HG02973 (cell line): ENCODE data around the gene SECISBP2.
"Not testable (repeated sequence)": the region's sequence is repeated elsewhere in the genome, so short reads cannot be mapped to it uniquely, and the experiment has no call there.

Experiments used
- ATAC-seq: cut with Tn5 transposase; IDR thresholded peaks from one replicate; pipeline ENCODE4 v1.9.1; 2021; ENCODE audit warnings: moderate library complexity; ENCODE audit not compliant: unreplicated experiment

Gene SECISBP2

DNA sequence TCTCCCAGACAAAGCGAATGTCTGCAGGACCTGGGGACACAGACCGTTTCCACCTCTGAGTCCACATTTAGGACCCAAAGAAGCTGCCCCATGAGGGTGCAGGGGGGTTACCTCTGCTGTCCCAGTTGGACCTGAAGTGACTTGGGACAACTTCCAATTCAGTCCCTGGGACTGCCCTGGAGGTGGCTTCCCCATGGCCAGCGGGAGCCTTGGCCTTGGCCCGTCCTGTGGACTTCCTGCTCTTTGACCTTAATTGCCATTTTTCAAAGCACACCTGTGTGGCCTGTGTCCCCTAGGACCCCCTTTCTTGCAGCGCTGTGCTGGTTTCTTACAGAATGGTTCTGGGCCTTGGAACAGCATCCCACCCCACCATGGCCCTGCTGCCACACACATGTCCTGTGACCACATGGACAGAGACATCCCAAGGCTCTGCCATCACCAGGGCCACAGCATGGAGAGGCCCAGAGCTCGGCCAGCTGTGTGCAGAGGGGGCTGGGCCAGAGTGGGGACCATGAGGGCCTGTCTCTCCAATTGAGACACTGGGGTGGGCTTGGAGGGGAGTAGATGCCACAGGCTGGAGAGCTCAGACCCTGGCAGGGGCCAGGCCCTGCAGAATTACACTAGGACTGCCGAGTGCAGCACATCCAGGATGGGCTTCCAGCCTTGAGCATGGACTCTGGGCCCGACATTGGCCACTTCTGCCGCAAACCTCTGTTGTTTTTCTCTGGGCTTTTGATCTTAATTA is 45.8 kb downstream of the SECISBP2 start:
- no peak for ATAC-seq

DNA sequence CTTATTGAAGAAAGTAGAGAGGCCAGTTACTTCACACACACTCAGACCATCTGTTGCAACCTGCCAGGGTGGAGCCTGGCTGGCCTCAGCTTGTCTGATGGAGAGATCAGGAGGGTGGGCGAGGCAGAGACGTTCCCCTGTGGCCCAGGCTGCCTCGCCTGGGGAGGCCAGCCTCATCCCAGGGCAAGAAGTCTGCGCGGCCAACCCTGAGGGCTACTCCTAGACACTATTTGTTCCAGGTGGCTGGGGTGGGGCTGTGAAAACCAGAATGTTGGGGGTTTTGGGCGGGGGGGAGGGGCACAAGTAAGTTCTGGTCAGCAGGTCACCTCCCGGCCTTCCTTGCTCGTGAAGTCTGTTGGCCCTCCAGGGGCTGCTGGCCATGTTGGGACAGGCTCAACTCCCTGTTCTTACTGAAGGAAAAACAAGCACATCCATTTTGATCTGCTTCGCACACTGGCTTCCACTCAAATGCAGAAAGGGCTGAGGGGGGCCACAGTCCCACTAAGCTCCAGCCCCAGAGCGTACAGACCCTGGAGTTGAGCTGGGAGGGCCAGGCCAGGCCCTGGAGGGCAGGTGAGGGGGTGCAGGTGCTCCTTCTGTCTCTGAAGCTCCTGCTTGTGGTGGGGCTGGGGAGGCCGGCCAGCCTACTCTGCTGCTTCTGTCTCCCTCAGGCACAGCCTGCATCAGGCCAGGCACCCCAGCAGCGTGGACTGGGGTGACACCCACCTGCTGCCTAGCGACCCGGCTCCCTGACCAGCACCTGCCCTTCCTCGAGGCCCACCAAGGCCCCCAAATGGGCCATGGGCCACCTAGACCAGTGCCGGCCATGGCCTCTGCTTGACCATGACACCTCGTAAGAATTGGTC is 46.6 kb downstream of the SECISBP2 start:
- ATAC-seq, result no peak

DNA sequence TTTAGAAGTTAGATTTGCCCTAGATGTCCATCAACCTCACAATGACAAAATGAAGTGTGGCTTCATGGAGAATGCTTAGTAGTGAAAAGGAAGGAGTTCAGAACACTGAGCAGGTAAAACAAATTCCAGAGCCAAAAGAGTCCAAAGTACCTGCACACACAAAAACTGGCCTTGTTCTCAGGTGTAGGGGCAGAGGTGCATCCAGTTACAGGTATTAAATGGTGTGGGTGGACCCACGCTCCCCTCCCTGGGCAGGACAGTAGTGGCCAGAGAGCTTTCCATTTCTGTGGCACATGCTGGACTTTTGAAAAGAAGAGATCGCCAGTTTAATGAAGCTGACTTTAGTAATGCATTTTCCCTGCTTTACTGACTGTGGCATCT is 47.2 kb downstream of the SECISBP2 start:
- no peak for ATAC-seq

DNA sequence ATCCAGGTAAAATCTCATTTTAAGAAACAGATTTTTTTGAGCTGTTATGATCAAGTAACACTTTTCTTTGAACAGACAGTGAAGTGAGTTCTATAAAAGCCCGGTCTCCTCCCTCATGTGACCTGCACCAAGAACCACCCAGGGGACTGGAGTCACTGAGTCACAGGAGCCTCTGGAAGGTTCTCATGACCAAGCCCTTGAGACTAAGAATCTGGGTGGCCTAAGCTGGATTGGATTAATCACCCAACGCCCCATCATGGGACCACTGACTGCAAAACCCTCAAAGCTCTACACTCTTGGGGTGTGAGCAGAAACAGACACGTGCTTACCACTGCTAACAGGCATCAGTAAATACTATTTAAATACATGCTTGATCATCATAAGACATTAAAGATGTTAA is 48.4 kb downstream of the SECISBP2 start:
- no peak for ATAC-seq

DNA sequence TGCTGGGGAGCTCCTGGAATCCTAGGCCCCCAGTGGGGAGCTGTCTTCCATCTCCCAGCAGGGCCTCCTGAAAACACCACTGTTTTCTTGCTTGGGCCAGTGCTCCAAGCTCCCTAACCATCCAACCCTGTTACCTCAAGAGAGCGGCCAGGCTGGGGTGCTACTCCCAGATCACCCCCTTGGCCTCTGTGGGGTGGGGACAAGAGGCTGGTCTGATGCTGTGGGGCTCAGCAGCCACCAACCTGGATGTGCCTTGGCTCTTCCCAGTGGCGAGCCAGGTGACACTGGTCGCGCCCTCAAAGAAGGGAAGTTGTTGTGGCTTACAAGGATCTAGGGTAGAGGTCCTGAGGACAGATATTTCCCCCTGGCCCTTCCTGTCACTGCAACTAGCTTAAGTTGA is 49.0 kb downstream of the SECISBP2 start:
- no peak for ATAC-seq

DNA sequence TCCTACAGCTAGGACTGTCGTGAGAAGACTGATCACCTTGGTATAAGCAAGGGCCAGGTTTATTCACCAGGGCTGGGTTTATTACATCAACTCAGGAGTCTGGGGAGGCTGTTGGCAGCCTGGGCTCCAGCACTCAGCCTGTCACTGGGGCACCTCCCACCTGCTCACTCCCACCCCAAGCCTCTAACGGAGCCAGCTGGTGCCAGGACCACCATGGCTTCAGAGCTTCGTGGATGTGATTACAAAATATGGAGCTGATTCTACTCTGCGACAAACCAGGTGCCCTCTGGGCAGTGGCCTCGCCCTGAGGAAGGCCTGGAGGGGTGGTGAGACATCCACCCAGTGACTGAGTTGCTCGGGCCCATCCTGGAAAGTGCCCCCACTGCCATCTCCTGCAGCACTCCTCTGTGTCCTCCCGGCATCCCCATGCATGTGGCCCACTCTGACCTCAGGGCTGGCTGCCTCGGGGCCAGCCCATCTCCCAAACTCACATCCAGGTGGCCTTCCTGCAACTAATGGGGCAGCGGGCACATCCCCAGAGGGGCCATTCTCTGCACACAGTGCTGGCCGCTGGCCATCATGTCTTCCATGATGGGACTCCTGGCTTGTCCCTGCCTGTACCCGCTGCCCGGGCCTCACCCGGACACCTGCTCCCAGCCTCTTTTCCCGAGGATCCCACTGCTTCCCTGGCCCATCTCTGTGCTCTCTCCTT is 49.6 kb downstream of the SECISBP2 start:
- ATAC-seq, result no peak

DNA sequence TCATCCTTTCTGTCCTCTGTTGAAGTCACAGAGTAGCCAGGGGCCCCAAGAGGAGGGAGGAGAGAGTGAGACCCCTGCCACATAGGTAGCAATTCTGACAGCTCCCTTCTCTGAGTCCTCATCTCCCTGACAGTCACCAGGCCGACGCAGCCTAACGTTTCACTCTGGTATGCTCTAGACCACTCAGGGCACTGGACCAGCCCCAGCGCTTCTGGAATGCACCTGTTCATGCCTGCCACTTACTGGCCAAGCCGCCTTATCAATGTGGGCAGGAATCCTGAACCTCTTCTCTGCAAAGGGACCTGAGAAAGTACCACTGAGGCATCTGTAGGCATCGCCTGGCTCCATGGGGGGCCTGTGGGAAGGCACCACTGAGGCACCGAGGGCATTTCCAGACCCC is 50.2 kb downstream of the SECISBP2 start:
- no peak for ATAC-seq

DNA sequence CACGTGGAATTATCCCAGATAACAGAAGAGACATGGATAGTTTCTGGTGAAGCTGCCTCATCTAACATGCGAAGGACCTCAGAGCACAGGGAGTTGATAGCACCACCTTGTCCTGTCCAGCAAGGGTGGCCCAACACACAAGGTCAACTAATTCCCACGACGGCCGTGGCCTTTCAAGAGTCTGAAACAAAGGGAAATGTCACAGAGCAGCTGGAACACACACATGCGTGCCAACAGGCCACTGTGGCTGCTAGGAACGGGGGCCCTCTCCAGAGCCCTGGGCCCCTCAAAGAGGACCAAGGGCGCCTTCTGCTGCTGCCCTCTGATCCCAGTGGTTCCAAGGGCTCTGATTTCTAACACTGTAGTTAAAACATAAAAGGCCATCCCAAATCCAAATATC is 50.7 kb downstream of the SECISBP2 start:
- no peak for ATAC-seq

DNA sequence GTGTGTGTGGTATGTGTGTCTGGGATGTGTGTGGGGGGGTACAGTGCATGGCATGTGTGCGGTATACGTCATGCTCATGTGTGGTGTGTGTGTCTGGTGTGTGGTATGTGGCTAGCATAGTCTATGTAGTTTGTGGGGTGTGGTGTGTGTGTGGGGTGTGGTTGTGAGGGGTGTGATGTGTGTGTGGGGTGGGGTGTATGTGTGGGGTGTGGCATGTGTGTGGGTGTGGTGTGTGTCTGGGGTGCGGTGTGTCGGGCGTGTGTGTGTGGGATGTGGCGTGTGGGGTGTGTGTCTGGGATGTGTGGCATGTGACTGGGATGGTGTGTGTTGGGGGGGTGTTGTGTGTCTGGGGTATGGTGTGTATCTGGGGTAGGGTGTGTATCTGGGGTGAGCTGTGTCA is 52.3 kb downstream of the SECISBP2 start:
- ATAC-seq, result no peak

DNA sequence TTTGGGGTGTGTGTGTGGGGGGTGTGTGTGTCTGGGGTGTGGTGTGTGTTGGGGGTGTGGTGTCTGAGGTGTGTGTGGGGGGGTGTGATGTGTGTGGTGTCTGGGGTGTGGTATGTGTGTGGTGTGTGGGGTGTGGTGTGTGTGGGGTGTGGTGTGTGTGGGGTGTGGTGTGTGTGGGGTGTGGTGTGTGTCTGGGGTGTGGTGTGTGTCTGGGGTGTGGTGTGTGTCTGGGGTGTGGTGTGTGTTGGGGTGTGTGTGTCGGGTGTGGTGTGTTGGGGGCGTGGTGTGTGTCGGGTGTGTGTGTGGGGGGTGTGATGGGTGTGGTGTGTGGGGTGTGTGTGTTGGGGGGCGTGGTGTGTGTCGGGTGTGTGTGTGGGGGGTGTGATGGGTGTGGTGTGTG is 53.5 kb downstream of the SECISBP2 start:
- ATAC-seq, result not testable (repeated sequence)

DNA sequence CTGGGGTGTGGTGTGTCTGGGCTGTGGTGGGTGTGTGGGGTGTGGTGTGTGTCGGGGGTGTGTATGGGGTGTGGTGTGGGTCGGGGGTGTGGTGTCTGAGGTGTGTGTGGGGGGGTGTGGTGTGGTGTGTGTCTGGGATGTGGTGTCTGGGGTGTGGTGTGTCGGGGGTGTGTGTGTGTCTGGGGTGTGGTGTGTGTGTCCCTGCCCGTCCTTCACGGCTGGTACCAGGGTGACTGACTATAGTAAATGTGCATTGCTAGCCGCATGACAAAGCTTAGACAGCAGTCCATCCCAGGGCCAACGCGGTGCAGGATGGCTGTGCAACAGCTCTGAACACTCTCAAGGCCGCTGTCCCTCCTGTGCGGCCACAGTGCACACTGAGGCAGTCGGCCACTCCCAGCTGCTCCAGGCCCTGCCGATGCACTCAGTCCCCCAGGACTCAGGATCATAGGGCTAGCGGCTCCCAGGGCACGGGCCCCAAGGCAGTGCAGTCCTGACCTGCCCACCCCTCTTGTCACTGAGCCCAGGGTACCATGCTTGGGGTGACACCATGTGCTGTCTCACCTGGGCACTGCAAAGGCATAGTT is 54.0 kb downstream of the SECISBP2 start:
- ATAC-seq, result no peak

DNA sequence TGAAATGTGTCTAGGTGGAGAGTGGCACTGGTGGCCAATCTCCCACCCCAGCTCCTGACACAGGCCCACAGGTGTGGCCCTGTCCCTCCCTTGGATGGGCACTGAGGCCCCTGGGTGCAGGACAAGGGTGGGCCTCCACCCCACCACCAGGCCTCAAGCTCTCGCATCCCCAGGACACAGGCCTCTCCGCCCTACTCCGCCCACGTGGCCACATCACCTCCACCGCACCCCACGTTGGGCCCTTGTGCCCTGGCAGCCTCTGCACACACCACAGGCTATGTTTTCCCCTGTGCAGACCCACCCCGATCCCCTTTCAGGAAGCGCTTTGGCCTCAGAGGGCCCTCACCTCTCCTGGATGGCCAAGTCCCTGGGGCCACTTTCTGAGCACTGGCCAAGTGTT is 54.7 kb downstream of the SECISBP2 start:
- no peak for ATAC-seq

DNA sequence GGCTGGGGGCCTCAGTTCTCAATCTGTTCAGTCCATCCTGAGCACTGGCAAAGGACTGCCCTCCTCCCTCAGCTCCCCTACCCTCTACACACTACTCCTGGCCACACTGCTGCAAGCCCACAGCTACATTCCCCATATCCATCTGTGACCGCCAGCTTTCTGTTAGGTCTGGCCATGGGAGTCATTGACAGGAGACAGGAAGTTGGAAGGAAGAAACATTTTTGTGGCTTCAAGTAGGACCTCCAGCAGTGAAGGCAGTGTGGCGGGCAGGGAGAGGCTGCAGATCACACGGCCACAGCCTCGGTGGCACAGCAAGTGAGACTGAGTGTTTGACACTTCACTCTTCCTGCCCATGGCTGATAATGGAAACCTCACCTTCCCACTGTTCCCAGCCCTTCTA is 55.9 kb downstream of the SECISBP2 start:
- no peak for ATAC-seq

DNA sequence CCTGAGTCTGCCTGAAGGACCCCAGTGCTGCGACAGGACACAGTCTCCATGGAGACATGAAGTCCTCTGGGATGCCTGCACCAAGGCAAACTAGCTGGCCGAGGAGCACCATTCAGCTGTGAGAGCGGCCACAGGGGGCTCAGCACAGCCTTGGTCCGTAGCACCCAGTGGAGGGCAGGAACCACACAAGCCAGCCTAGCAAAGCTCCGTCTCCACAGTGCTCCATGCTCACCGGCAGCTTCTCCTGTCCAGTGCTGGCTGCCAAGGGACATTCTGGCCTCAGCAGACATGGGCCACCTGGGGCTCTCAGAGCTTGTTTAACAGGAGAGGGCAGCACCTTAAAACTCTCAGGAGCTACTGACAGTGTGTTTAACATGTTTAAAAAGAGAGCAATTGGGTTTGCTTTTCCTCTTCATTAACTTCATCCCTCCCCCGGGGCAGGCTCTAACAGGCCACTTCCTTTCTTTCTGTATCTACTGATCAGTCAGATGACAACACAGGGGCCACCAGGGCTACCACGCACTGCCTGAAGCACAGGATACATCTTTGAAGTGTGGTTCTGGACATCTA is 57.0 kb downstream of the SECISBP2 start:
- ATAC-seq, result no peak

DNA sequence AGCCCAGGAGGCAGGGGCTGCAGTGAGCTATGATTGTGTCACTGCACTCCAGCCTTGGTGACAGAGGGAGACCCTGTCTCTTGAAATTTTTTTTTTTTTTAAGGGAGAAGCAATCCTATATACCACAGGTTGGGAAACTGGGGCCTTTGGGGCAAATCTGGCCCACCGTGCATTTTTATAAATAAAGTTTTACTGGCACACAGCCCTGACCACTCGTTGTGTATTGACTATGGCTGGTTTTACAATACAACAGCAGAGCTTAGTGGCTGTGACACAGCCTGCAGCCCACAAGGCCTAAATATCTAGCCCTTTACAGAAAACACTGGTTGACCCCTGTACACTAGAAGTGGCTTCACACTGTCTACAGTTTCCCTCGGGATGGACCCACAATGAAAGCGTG is 58.0 kb downstream of the SECISBP2 start:
- ATAC-seq, result no peak

DNA sequence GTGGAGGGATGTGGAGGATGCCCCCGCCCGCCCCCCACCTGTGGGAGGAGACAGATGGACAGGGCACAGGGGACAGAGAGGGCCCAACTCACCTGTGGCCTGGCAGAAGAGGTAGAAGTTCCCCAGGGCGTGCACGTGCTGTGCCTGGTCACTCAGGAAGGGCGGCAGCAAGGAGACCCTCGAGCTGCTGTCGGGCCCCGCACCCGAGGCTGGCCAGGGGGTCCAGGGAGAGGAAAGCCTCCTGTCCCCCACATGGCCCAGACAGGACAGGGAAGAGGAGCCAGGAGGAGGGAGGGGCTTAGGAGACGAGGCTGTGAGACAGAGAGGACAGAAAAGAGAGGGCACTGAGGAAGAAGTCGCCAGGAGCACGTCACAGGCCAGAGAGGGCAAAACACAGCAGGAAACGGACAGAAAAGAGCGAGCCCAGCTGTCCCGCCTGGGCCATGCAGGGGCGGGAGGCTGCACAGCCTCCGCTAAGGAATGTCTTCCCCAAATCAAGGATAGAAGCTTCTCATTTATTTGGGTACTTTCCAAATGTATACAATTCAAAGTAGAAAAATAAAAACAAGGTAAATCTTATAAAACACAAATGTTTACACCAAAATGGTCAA is 58.5 kb downstream of the SECISBP2 start:
- ATAC-seq, result no peak

DNA sequence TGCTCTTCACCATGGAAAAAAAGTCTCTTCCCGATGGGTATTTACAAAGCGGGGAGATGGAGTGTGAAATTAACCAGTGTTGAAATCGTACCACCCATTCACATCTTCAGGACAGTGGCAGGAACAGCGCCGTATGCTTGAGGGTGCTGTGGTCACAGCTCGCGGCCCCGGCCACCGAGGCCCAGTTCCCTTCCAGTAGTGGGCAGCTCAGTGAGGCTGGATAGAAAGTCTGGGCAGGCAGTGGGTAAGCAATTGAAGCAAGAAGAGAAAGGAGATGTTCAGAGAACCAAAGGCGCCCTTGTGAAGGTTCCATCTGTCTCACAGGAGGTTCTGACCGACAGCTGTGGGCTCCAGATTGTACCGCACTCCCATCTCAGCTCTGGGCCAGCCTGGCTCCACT is 59.1 kb downstream of the SECISBP2 start:
- no peak for ATAC-seq

DNA sequence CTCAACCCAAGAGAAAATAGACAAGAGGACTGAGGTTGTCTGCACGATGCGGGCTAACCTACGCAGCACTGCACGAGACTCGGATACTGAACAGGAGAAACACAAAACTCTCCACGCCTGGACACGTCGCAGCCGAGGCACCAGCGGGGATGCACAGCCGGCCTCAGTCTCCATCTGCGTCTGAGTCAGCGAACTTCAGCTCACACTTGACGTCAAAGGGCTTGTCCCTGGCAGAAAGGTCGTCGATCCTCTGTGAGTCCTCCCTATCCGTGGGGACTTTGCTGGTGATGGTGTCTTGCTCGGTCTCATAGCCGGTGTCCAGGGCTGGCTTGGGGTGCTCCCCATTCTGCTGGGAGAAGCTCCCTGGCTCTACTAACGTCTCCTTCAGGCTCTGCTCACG is 60.2 kb downstream of the SECISBP2 start:
- ATAC-seq, result no peak

DNA sequence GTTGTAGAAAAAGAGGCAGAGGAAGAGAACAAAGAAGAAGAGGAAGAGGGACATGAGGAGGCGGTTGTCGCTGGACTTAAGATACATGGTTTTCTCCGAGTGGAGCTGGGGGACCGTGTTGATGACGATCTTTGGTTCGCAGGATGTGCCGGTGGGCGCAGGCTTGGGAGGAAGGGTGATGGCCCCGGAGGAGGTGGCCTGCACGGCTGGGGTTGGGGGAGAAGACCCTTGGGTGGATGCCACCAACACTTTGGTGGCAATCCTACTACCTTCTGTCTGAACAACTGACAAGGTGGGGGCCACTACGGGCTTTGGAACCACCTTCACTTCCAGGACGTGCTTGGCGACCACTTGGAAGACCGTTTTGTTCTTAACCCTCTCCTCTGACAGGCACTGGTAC is 60.7 kb downstream of the SECISBP2 start:
- ATAC-seq, result no peak

DNA sequence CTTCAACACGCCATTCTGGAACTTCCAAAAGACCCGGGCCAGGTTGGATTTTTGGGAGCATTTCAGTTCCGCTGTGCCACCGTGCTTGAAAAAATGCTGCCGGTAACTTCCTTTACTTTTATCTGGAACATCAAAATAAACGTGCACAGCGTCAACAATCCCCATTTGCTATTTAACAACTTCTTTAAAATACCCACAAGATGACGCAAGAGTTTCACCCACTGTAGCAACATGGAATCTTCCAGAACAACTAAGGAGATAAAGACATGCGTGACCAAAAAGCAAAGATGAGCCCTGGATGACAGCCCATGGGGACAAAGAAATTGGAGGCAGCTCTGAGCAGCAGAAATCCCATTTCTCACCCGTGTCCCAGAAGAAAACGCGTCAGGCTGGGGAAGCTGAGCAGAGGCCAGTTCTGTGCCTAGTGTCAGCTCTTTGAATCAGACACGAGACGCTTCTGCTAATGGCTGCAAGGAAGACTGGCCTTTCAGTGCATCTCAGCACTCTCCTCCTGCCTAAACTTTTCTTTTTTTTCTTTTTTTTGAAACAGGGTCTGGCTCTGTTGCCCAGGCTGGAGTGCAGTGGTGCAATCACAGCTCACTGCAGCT is 61.3 kb downstream of the SECISBP2 start:
- ATAC-seq, result no peak
